A673 (cell line): ENCODE measurements around the gene ADRM1.

Source experiments
- EZH2 ChIP-seq: fragments of 200-600 bp; sonication (generic); IDR thresholded peaks from 2 replicates; pipeline ENCODE4 v1.6.1; 2017; ENCODE audit warnings: borderline replicate concordance, low read depth, mild to moderate bottlenecking, mixed read lengths, antibody characterized with exemption, low read length; ENCODE audit not compliant: poor library complexity, severe bottlenecking
- TF ChIP-seq, protein P1 (sequence below): fragments of 300-800, 200-600 bp; sonication (generic); conservative IDR thresholded peaks from 2 replicates; pipeline ENCODE4 v1.5.1; 2017; ENCODE audit warnings: low read depth, mild to moderate bottlenecking, antibody characterized with exemption, low read length, moderate library complexity, mixed read lengths

DNA sequence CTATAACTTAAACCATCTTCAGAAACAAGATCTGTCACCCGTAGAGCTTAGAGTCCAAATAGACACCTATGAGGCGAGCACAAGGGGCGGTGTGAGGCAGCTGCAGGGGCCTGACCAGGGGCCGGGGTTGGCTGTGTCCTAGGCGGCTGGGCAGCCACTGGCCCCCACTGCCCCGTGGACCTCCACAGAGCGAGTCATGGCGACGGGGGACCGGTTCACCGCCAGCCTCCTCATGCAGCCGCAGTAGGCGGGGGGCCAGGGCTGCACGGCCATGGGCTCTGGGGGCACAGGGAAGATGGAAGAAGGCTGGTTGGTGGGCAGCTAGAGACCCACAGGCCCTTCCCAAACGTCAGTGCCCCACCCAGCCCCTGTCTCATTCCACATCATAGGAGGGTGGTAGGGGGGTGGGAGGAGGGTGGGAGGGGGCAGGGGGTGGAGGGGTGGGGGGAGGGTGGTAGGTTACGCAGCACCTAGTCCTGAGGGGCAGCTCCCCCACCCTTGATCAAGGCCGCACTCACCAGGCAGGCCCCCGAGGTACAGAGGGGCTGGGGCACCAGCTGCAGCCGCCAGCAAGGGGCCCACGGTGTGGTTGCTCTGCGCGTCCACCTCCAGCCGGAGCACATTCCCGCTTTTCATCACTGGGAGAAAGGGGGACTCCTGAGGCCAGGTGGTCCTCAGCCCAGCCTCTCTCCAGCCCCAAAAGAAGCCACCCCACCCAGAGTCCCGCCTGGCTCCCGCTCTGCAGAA lies 6.6 kb downstream of the ADRM1 start:
- TF ChIP-seq, protein P1, sequence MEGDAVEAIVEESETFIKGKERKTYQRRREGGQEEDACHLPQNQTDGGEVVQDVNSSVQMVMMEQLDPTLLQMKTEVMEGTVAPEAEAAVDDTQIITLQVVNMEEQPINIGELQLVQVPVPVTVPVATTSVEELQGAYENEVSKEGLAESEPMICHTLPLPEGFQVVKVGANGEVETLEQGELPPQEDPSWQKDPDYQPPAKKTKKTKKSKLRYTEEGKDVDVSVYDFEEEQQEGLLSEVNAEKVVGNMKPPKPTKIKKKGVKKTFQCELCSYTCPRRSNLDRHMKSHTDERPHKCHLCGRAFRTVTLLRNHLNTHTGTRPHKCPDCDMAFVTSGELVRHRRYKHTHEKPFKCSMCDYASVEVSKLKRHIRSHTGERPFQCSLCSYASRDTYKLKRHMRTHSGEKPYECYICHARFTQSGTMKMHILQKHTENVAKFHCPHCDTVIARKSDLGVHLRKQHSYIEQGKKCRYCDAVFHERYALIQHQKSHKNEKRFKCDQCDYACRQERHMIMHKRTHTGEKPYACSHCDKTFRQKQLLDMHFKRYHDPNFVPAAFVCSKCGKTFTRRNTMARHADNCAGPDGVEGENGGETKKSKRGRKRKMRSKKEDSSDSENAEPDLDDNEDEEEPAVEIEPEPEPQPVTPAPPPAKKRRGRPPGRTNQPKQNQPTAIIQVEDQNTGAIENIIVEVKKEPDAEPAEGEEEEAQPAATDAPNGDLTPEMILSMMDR, result no peak
- no peak for TF ChIP-seq EZH2
